Psoas muscle (tissue), 8 donors: ENCODE measurements around the gene TAX1BP3. TPM values are rescaled to one million over a fixed set of nuclear protein-coding genes. Genes with fewer than 3 reads are reported as not detected.
A peak's percentile ranks its signal among the peaks of the same experiment; 100 is the strongest.

Experiments
- ATAC-seq, 4 donors: fragments of 200-7000 bp; cut with Tn5 transposase; one replicate each; pipeline ENCODE4 v1.9.1; 2020; ENCODE audit warnings: moderate library complexity in 3 of 4, mild to moderate bottlenecking in 2 of 4
- DNase-seq, 2 donors: peaks; one replicate each; pipeline ENCODE4 v3.0.0-alpha.2; 2020
- H3K27ac ChIP-seq: fragments of 200-600 bp; one replicate; pipeline ENCODE4 v1.8.0; 2022
- H3K27me3 ChIP-seq, 3 donors: fragments of 200-600 bp in 1 of 3; one replicate each; pipeline versions ENCODE4 v1.6.1 to v1.8.0; 2013 to 2022; ENCODE audit warnings: low read length in 2 of 3, mild to moderate bottlenecking in 2 of 3, moderate library complexity in 1 of 3; ENCODE audit not compliant: insufficient read depth in 3 of 3
- H3K36me3 ChIP-seq, 2 donors: fragments of 200-600 bp in 1 of 2; one replicate each; pipeline versions ENCODE4 v1.6.1 to v1.8.0; 2013 to 2022; ENCODE audit warnings: low read depth in 1 of 2, mild to moderate bottlenecking in 1 of 2, moderate library complexity in 1 of 2; ENCODE audit not compliant: insufficient read depth in 1 of 2
- H3K4me1 ChIP-seq: fragments of 200-600 bp; one replicate; pipeline ENCODE4 v1.8.0; 2022
- H3K4me3 ChIP-seq: fragments of 200-600 bp; one replicate; pipeline ENCODE4 v1.8.0; 2022; ENCODE audit warnings: mild to moderate bottlenecking
- H3K9me3 ChIP-seq: fragments of 200-600 bp; one replicate; pipeline ENCODE4 v1.8.0; 2022
- WGBS, 3 donors: extraction: QIAGEN DNeasy Blood & Tissue Kit; methylation state at CpG; one replicate each; pipeline versions ENCODE4 v1.1.6 to v1.1.7; 2013; 5-methylcytosine and 5-hydroxymethylcytosine counted together
- intact Hi-C, 2 donors: fragments of 100-400 bp; cut with DNase I; formaldehyde crosslinking; loops; one replicate each; pipeline versions ENCODE4 v1.11.0 to v1.14.2; 2022
- polyA plus RNA-seq, 3 donors: library from polyadenylated mRNA; stranded (reverse); fragments of 200-250 nt; gene quantifications; one replicate each; pipeline ENCODE4 v1.2.3, GENCODE V29; 2013
- total RNA-seq, 4 donors: library from RNA; stranded (reverse); fragmentation: NEBNext Ultra II Directional in 2 of 4; extraction: Animal tissue kit (Norgen Biotek cat#: 25700) in 2 of 4; gene quantifications; one replicate each; pipeline versions ENCODE4 v1.2.1 to v1.2.4, GENCODE V29; 2021 to 2023
- TF ChIP-seq, protein P1 (sequence below): fragments of 200-600 bp; IDR thresholded peaks from one replicate; pipeline ENCODE4 v1.8.0; 2022; ENCODE audit warnings: antibody characterized with exemption
- donor health status: healthy with polysubstance abuse.
- donor health status: DM: no; HTN: no; CAD: no; lungs with moderate emphysema.
- donor health status: Bipolar disorder and iron deficiency.
- donor health status: healthy.
- donor health status: DM: yes; HTN: yes; CAD: no.
- donor health status: DM: no; HTN: no; CAD: no.
- donor health status: DM: no; HTN: no; CAD: no.
- donor health status: DM: yes; HTN: yes; CAD: no.

TAX1BP3 gene
- total and polyA plus RNA-seq, 7 donors = 20.4 to 75.7 (median 23.9) TPM

DNA sequence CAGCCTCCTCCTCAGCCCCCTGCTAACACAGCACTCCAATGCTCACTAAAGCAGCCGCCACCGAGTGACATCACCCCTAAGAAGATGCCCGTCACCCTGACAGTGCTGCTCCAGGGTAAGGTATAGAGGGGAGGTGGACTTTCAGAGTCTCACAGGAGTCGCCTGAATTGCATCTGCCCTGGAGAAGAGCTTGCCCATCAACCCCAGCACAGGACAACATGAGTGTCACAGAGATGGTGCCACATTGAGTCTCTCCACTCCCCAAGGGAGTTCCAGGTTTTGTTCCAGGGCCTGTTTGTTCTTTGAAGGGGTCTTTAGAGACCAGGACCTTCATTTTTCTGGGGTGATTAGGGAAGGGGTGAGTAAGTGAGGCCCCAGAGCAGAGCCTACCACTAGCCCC is 29.8 kb upstream of the TAX1BP3 start:
- H3K27me3 ChIP-seq = no peaks in the 10 kb centered on the region
- H3K36me3 ChIP-seq = peaks cover 0 to 14% of the 10 kb centered on the region in 2 donors
- TF ChIP-seq, protein P1, sequence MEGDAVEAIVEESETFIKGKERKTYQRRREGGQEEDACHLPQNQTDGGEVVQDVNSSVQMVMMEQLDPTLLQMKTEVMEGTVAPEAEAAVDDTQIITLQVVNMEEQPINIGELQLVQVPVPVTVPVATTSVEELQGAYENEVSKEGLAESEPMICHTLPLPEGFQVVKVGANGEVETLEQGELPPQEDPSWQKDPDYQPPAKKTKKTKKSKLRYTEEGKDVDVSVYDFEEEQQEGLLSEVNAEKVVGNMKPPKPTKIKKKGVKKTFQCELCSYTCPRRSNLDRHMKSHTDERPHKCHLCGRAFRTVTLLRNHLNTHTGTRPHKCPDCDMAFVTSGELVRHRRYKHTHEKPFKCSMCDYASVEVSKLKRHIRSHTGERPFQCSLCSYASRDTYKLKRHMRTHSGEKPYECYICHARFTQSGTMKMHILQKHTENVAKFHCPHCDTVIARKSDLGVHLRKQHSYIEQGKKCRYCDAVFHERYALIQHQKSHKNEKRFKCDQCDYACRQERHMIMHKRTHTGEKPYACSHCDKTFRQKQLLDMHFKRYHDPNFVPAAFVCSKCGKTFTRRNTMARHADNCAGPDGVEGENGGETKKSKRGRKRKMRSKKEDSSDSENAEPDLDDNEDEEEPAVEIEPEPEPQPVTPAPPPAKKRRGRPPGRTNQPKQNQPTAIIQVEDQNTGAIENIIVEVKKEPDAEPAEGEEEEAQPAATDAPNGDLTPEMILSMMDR = no peak
- DNase-seq = no peak
- peaks cover 9% of the 10 kb centered on the region for H3K4me1 ChIP-seq
- no peaks in the 10 kb centered on the region for H3K9me3 ChIP-seq
- no peak for ATAC-seq
- no peak overlapping the region for H3K4me3 ChIP-seq
- peak overlapping the region; percentile 95 for H3K27ac ChIP-seq
- intact Hi-C loops = no loop called here
- WGBS, 3 donors = 82 to 93% (median 83%) methylated on average over 4 of the region's 4 CpGs

DNA sequence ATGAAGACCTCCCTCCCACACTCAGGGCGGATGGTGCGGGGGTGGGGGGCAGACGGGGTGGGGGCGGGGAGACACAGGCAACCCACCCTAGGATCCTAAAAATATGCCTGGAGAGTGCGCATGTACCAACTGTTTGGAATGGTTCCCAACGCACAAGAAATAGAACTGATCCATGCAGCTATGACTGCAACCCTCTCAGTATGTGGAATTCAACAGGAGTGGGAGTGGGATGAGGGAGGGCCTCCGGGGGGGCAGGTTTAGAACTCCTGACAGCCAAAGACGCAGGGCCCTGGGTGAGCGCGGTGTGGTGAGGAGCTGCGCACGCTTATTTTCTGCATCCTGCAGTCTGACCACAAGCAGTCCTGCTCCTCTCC is 28.7 kb upstream of the TAX1BP3 start:
- DNase-seq = peak in 1 of 2 donors; percentile 57
- H3K27me3 ChIP-seq = no peaks in the 10 kb centered on the region
- H3K4me3 ChIP-seq = peak overlapping the region; percentile 86
- intact Hi-C loops = no loop called here
- ATAC-seq = peak; percentile 31 to 49 (median 46)
- H3K27ac ChIP-seq = peak overlapping the region; percentile 95
- 31 to 42% (median 32%) methylated on average over 11 to 12 of the region's 12 CpGs for WGBS, 3 donors
- H3K9me3 ChIP-seq = no peaks in the 10 kb centered on the region
- TF ChIP-seq, protein P1 = no peak
- peaks cover 9% of the 10 kb centered on the region for H3K4me1 ChIP-seq
- peaks cover 0 to 11% of the 10 kb centered on the region in 2 donors for H3K36me3 ChIP-seq

DNA sequence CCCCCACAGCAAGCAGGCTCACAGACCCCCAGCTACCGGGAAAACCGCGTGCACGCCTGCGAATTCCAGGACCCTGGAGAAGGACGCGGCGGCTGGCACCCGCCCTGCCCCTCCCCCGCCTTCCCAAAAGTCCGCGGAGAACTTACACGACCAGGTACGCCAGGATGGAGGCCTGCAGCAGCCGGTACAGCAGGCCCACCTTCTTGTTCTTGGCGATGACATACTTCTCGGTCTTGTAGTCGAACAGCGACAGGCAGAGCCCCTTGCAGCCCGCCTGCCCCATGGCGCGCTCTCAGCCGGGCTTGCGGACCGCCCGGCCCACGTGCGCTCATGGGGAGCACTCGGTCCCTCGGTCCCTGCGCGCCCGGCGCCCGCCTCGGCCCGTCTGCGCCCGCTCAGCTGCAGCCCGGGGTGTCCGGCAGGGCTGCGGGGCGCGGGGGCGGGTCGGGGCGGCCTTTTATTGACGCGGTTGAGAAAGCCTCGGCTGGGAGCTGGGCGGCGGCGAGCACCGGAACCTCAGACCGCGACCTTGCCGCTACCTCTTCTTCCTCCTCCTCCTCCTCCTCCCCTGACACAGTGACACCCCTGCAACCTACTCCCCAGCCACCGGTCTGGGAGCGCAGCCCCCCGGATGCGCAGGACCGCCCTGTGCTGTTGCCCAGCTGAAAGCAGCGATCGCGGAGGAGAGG is 27.5 kb upstream of the TAX1BP3 start, which contains the start of gene P2RX5:
TSS of gene P2RX5 (minus strand) at position 433 of the 689 bp plus-strand sequence. CDS start at position 283, 150 bp downstream.
- peaks cover 9% of the 10 kb centered on the region for H3K4me1 ChIP-seq
- DNase-seq = peak; percentile 63 to 74
- peak within 1 kb of the TSS; percentile 86 for H3K4me3 ChIP-seq
- no peaks in the 10 kb centered on the region for H3K9me3 ChIP-seq
- ATAC-seq = peak; percentile 36 to 54 (median 45)
- TF ChIP-seq, protein P1 = no peak
- H3K27me3 ChIP-seq = no peaks in the 10 kb centered on the region
- peak within 1 kb of the TSS; percentile 95 for H3K27ac ChIP-seq
- intact Hi-C loops = no loop called here
- H3K36me3 ChIP-seq = peaks cover 0 to 15% of the 10 kb centered on the region in 2 donors
- WGBS, 3 donors = 0 to 1% (median 1%) methylated on average over 50 to 65 of the region's 65 CpGs

DNA sequence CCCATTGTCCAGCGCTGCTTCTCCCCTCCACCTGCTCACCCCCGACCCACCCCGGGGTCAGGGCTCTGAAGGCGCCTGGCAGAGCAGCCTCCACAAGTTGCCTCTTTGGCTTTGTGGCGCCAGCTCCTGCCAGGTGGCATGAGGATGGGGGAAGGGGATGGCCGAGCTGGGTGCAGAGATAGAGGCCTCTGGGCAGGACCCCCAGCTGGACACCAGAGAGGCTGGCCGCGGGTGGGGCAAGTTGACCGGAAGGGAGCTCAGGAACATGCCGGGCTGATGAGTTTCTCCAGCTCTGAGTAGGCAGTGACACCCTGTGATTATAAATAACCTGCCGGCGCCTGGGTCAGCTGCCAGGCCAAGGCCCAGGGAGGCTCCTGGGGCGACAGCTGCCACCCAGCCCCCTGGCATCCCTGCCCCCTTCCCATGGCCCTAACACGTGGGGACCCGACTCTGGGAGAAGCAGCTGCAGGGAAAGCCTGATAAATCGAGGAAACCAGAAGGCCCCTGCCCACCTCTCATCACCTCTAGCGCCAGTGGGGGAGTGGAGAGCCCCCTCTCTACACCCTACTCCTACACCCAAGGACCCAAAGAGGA is 26.8 kb upstream of the TAX1BP3 start:
- no peaks in the 10 kb centered on the region for H3K9me3 ChIP-seq
- DNase-seq (peak; percentile 86 to 95), ATAC-seq (peak; percentile 87 to 90 (median 89))
- H3K27ac ChIP-seq = peak overlapping the region; percentile 95
- WGBS, 3 donors = 5 to 7% (median 5%) methylated on average over 11 to 17 of the region's 17 CpGs
- peak overlapping the region; percentile 86 for H3K4me3 ChIP-seq
- TF ChIP-seq, protein P1 = no peak
- peaks cover 2 to 21% of the 10 kb centered on the region in 2 donors for H3K36me3 ChIP-seq
- intact Hi-C loops = no loop called here
- H3K27me3 ChIP-seq = no peaks in the 10 kb centered on the region
- H3K4me1 ChIP-seq = peaks cover 9% of the 10 kb centered on the region
